Osteoblast (primary cell): ENCODE data around the gene CNTNAP4. TPM values are rescaled to one million over a fixed set of nuclear protein-coding genes. Genes with fewer than 3 reads are reported as not detected.

Experiments
- DNase-seq: peaks from one replicate; pipeline ENCODE4 v3.0.0; 2011; ENCODE audit warnings: low spot score, mixed read lengths; ENCODE audit not compliant: insufficient read length; ENCODE audit errors: missing footprints
- H2AFZ ChIP-seq: 2 replicates; pipeline ENCODE4 v1.6.0; 2011; ENCODE audit warnings: mild to moderate bottlenecking, low read length
- H3K27ac ChIP-seq: 2 replicates; pipeline ENCODE4 v1.5.1; 2011; ENCODE audit warnings: mild to moderate bottlenecking, low read depth, low read length, moderate library complexity
- H3K27me3 ChIP-seq: 2 replicates; pipeline ENCODE4 v1.6.0; 2012; ENCODE audit warnings: mild to moderate bottlenecking, control low read depth, inconsistent platforms, low read length, moderate library complexity; ENCODE audit not compliant: insufficient read depth
- H3K36me3 ChIP-seq: 2 replicates; pipeline ENCODE4 v1.5.1; 2011; ENCODE audit warnings: mild to moderate bottlenecking, low read length, control low read depth, moderate library complexity; ENCODE audit not compliant: insufficient read depth
- H3K4me1 ChIP-seq: 2 replicates; pipeline ENCODE4 v1.5.1; 2011; ENCODE audit warnings: mild to moderate bottlenecking, low read length, control low read depth, moderate library complexity; ENCODE audit not compliant: insufficient read depth
- H3K4me2 ChIP-seq: 2 replicates; pipeline ENCODE4 v1.6.0; 2011; ENCODE audit warnings: mild to moderate bottlenecking, low read length; ENCODE audit not compliant: insufficient read depth
- H3K4me3 ChIP-seq: fragments of 200-600 bp; sonication (generic); 3 replicates; pipeline ENCODE4 v1.5.1; 2012; ENCODE audit warnings: mild to moderate bottlenecking, low read length, inconsistent platforms; ENCODE audit not compliant: insufficient read depth
- H3K79me2 ChIP-seq: 2 replicates; pipeline ENCODE4 v1.6.0; 2012; ENCODE audit warnings: mild to moderate bottlenecking, low read length, control low read depth, inconsistent platforms; ENCODE audit not compliant: insufficient read depth
- H3K9me3 ChIP-seq: 2 replicates; pipeline ENCODE4 v1.5.1; 2011; ENCODE audit warnings: low read depth, low read length, control low read depth
- H4K20me1 ChIP-seq: 2 replicates; pipeline ENCODE4 v1.6.0; 2012; ENCODE audit warnings: mild to moderate bottlenecking, low read length, control low read depth; ENCODE audit not compliant: insufficient read depth
- total RNA-seq: library from RNA; depleted of rRNA; stranded (reverse); fragments of >200 nt; gene quantifications from 2 replicates; pipeline ENCODE4 v1.2.3, GENCODE V29; 2012
- TF ChIP-seq, protein P1 (sequence below): IDR thresholded peaks from 2 replicates; pipeline ENCODE4 v1.5.1; 2011; ENCODE audit warnings: mild to moderate bottlenecking, low read depth, low read length, moderate library complexity; ENCODE audit errors: extremely low read depth

CNTNAP4 gene
- total RNA-seq, 1 donor, result under 0.01 TPM

DNA sequence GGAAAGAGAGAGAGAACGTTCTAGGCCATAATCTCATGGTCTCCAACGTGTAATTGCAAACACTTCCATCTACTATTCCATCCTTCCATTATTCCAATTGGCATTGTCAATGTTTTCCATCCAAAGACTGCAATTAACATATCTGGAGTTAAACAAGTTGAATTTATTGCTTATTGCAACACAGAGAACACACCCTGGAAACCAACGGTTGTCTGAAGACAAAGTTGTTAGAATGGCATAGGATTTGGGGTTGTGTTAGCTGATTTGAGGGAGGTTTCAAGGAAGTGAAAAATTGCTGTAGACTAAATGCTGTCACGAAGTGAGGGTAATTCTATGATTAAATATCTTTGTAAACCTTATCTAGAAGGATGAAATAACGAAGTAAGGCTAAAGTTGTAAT, 178.8 kb downstream of the CNTNAP4 start:
- no peaks in the 10 kb centered on the region for H3K79me2 ChIP-seq
- no peaks in the 10 kb centered on the region for H4K20me1 ChIP-seq
- no peaks in the 10 kb centered on the region for H3K36me3 ChIP-seq
- no peak overlapping the region for H3K4me3 ChIP-seq
- TF ChIP-seq, protein P1, sequence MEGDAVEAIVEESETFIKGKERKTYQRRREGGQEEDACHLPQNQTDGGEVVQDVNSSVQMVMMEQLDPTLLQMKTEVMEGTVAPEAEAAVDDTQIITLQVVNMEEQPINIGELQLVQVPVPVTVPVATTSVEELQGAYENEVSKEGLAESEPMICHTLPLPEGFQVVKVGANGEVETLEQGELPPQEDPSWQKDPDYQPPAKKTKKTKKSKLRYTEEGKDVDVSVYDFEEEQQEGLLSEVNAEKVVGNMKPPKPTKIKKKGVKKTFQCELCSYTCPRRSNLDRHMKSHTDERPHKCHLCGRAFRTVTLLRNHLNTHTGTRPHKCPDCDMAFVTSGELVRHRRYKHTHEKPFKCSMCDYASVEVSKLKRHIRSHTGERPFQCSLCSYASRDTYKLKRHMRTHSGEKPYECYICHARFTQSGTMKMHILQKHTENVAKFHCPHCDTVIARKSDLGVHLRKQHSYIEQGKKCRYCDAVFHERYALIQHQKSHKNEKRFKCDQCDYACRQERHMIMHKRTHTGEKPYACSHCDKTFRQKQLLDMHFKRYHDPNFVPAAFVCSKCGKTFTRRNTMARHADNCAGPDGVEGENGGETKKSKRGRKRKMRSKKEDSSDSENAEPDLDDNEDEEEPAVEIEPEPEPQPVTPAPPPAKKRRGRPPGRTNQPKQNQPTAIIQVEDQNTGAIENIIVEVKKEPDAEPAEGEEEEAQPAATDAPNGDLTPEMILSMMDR, result no peak
- H3K4me2 ChIP-seq, result no peak overlapping the region
- no peak overlapping the region for H3K27ac ChIP-seq
- no peaks in the 10 kb centered on the region for H3K9me3 ChIP-seq
- DNase-seq, result no peak
- H2AFZ ChIP-seq, result no peak overlapping the region
- no peaks in the 10 kb centered on the region for H3K27me3 ChIP-seq
- no peaks in the 10 kb centered on the region for H3K4me1 ChIP-seq

DNA sequence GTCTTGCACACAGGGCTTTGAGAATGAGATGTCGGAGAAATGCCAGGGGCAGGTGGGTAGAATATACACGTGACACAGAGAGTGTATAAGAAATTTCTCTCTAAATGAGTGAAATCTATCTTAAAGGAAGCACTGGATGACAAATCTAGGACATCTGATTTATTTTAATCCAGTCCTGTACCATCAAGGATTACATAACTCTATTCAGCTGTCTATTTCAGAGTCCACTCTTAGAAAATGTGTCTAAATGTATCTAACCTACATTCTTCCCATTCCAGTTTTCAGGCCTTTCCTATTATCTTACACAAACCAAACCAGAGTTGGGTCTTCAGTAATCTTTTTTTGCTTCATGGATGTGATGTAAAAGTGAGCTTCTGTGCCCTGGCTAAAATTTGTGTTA, 181.9 kb downstream of the CNTNAP4 start:
- Histone ChIP-seq H3K4me2 (no peak overlapping the region), H4K20me1 (no peaks in the 10 kb centered on the region), H3K9me3 (no peaks in the 10 kb centered on the region), H3K27me3 (no peaks in the 10 kb centered on the region), H3K27ac (no peak overlapping the region), H2AFZ (no peak overlapping the region), H3K36me3 (no peaks in the 10 kb centered on the region), H3K79me2 (no peaks in the 10 kb centered on the region), H3K4me3 (no peak overlapping the region), H3K4me1 (no peaks in the 10 kb centered on the region)
- TF ChIP-seq, protein P1, result no peak
- no peak for DNase-seq

DNA sequence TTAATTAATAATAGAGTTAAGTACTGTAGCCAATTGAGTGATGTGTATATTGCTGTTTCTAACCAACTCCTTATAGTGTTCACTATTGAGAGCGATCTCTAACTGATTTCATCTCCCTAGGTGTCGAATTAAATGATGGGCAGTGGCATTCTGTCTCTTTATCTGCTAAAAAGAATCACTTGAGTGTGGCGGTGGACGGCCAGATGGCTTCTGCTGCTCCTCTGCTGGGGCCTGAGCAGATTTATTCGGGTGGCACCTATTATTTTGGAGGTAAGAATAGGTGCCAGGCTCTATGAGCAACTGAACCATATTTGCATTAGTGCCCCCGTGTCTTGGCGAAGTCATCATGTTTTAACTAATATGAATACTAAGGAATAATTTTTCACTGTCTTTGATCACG, 184.6 kb downstream of the CNTNAP4 start:
- no peaks in the 10 kb centered on the region for H3K36me3 ChIP-seq
- no peak overlapping the region for H2AFZ ChIP-seq
- no peaks in the 10 kb centered on the region for H4K20me1 ChIP-seq
- H3K9me3 ChIP-seq, result no peaks in the 10 kb centered on the region
- H3K4me2 ChIP-seq, result no peak overlapping the region
- H3K27me3 ChIP-seq, result no peaks in the 10 kb centered on the region
- no peaks in the 10 kb centered on the region for H3K79me2 ChIP-seq
- no peak overlapping the region for H3K27ac ChIP-seq
- TF ChIP-seq, protein P1, result no peak
- H3K4me3 ChIP-seq, result no peak overlapping the region
- H3K4me1 ChIP-seq, result no peaks in the 10 kb centered on the region
- no peak for DNase-seq

DNA sequence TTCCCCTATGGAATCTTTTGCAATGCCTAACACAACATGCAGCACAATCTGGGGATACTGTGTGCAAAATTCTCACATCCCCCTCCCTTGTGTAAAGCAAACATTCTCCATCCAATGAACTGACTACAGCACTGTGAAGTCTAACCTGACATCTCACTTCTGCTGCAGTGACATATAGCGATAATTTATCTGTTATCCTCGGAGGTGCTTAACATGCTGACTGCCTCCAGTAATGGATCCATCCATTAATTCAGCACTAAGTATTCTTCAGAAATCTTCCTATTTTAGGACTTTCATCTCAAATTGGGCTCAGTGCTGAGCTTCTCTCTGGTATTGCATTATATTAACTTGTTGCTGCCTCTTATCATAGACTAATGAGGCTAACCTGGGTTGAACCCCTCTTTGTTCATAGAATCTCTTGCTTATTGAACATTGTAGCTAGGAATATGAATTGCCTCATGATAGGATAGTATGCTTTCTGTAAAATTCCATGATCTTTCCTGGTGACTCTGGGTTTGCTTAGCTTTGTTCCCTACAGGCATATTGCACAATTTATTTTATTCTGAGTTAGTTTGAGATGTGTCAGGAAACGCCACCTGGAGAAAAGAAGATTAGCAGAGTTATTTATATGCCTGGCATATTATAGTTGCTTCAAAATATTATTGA, 187.9 kb downstream of the CNTNAP4 start:
- H3K27me3 ChIP-seq, result no peaks in the 10 kb centered on the region
- TF ChIP-seq, protein P1, result no peak
- no peak for DNase-seq
- no peaks in the 10 kb centered on the region for H3K36me3 ChIP-seq
- no peak overlapping the region for H2AFZ ChIP-seq
- no peaks in the 10 kb centered on the region for H3K4me1 ChIP-seq
- H3K27ac ChIP-seq, result no peak overlapping the region
- no peak overlapping the region for H3K4me3 ChIP-seq
- no peak overlapping the region for H3K4me2 ChIP-seq
- H3K9me3 ChIP-seq, result no peaks in the 10 kb centered on the region
- no peaks in the 10 kb centered on the region for H3K79me2 ChIP-seq
- no peaks in the 10 kb centered on the region for H4K20me1 ChIP-seq
